ENCODE data around the gene FREM2.

DNA sequence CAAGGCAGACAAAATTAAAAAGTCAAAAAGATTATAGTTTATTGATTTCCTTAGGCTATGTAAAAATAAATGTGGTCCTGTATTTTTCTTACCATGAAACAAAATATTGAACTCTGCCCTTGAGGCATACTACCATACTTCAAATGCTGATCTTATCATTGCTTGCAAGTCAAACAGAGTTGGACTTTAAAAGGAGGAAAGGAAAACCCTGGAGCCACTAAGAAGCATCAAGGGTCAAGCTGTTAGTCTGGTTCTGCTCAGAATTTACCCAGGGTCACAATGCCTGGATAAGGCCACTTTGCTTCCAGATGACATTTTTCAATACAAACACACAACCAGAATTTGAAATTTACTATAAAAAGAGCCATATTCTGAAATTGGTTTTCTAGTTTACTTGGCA, 2.2 kb upstream of the FREM2 start:
- TF ChIP-seq ARNT (IDR thresholded peaks at IDR 0.05) = no peak
- TF ChIP-seq SUZ12 (IDR thresholded peaks at IDR 0.05) = no peak
- TF ChIP-seq LEF1 (IDR thresholded peaks at IDR 0.05; ENCODE audit: borderline replicate concordance) = no peak
- no peak for TF ChIP-seq ELF4 (IDR thresholded peaks at IDR 0.05)
- TF ChIP-seq, protein P1, sequence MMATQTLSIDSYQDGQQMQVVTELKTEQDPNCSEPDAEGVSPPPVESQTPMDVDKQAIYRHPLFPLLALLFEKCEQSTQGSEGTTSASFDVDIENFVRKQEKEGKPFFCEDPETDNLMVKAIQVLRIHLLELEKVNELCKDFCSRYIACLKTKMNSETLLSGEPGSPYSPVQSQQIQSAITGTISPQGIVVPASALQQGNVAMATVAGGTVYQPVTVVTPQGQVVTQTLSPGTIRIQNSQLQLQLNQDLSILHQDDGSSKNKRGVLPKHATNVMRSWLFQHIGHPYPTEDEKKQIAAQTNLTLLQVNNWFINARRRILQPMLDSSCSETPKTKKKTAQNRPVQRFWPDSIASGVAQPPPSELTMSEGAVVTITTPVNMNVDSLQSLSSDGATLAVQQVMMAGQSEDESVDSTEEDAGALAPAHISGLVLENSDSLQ (IDR thresholded peaks at IDR 0.05) = no peak
- no peak for TF ChIP-seq SP1 (IDR thresholded peaks at IDR 0.05)
- TF ChIP-seq CTBP1 (IDR thresholded peaks at IDR 0.05; ENCODE audit: borderline replicate concordance) = no peak
- no peak for TF ChIP-seq FOXA1 (IDR thresholded peaks at IDR 0.05)
- TF ChIP-seq TARDBP (IDR thresholded peaks at IDR 0.05) = no peak
- no peak for TF ChIP-seq FOXK2 (IDR thresholded peaks at IDR 0.05)
- no peak for TF ChIP-seq HDGF (IDR thresholded peaks at IDR 0.05; ENCODE audit: borderline replicate concordance)
- no peak for TF ChIP-seq L3MBTL2 (conservative IDR thresholded peaks at IDR 0.05)
- no peak for TF ChIP-seq ZNF384 (IDR thresholded peaks at IDR 0.05)
